HG03457 (cell line): Measurements from ENCODE around the gene FEN1.

ENCODE experiments used
- ATAC-seq: cut with Tn5 transposase; IDR thresholded peaks from one replicate; pipeline ENCODE4 v1.9.1; 2021; ENCODE audit warnings: moderate number of reproducible peaks; ENCODE audit not compliant: unreplicated experiment

The FEN1 gene

DNA sequence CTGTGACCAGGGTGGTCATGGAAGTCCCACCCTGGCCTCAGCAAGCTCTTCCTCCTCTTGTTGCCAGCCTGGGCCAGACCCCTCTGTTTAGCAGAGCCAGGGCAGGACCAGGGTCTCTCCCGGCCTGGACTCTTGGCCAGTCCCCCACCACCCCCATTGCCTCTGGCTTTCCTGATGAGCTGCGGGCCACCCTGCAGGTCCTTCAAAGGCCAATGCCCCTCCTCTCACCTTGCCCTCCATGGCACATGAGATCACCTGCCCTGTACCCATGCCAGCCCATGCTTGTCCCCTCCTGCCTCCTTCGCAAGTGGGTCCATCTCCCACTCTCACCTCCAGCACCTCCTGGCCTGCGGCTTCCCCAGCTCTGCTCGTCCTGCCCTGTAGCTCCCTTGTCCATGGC lies 45.8 kb downstream of the FEN1 start:
- ATAC-seq = no peak

DNA sequence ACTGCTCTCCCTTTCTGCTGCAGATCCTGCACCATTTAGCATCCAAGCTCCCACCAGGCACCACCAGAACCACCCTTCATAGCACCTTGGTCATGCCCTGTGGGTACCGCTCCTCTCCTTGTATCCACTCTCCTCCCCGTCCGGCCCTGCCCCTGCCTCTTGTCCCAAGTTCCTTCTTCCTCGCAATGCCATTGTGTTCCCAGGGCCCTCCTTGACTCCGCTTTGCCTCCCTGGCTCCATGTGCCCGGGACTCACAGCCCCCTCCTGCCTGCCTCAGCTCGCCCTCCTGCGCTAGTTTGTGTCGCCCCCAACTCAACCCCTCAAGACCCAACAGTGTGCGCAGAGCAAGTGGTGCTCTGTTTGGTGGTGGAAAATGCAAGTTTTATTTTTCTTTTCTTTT lies 46.2 kb downstream of the FEN1 start:
- no peak for ATAC-seq

DNA sequence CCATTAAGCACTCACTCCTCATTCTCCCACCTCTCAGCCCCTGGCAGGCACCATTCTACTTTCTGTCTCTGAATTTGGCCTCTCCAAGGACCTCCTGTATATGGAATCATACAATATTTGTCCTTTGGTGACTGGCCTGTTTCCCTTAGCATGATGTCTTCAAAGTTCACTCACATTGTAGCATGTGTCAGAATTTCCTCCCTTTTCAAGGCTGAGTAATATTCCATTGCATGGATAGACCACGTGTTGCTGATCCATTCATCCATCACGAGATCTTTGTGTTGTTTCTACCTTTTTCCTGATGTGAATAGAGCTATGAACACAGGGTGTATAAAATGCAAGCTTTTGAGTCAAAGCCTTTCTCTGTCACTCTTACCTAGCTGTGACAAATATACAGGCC lies 47.0 kb downstream of the FEN1 start:
- ATAC-seq = no peak

DNA sequence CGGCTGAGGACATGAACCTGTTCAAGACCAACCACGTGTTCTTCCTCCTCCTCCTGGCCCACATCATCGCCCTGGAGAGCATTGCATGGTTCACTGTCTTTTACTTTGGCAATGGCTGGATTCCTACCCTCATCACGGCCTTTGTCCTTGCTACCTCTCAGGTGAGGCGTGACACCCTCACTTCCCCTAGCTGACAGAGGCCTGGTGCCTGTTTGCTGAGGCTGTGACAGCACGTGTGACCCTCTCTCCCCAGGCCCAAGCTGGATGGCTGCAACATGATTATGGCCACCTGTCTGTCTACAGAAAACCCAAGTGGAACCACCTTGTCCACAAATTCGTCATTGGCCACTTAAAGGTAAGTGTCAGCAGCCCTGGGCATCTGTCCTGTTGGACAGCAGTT lies 47.7 kb downstream of the FEN1 start:
- no peak for ATAC-seq

DNA sequence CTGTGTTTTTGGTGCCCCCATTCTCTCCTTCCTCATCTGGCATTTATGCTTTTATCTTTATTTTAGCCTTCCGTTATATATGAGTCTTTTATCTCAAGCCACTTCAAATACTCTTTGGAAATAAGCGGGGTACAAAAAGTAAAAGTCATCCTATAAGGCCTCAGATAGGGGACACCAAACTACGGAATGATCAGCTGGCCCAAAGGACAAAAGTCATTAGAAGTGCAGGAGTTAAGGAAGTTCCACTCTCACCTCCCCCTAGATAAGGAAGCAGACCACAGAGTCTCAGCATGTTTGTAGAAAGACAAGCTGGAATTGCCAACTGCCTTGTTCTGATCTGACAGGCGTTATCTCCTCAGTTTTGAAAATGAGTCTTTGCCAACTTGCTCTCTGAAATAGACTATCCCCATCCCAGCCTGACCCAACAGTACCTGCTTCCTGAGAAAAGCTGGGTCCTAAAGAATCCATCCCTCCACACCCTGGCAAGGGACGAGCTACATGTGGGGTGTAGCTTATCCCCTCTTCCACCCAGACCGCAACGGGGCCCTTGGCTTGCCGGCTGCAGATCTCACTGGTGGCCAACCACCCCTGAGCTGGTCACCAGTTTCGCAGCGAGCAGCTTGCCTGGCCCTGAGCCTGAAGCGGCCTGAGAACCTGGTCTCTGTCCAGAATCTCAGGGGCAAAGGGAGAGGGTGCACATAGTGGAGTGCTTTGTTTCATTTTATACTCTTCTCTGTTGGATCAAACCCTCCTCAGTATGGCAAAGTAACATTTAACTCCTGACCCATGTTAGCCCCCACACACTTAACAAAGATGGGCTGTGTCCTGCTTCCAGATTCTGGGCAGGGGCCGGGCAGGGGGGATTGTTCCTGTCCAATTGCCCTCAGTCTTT lies 49.2 kb downstream of the FEN1 start:
- ATAC-seq = no peak

DNA sequence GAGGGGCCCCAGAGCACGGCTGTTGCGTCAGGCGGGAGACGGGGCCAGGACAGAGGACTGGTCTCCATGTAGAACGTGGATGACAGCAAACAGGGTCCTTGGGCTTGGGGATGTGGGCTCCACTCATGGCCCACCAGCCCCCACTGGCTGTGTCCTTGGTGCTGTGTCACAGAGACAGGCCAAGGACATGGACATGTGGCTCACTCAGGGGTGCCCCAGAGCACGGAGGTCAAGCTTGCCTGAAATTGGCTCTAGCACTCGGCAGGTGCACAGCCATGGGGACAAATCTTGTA lies 49.8 kb downstream of the FEN1 start:
- no peak for ATAC-seq

DNA sequence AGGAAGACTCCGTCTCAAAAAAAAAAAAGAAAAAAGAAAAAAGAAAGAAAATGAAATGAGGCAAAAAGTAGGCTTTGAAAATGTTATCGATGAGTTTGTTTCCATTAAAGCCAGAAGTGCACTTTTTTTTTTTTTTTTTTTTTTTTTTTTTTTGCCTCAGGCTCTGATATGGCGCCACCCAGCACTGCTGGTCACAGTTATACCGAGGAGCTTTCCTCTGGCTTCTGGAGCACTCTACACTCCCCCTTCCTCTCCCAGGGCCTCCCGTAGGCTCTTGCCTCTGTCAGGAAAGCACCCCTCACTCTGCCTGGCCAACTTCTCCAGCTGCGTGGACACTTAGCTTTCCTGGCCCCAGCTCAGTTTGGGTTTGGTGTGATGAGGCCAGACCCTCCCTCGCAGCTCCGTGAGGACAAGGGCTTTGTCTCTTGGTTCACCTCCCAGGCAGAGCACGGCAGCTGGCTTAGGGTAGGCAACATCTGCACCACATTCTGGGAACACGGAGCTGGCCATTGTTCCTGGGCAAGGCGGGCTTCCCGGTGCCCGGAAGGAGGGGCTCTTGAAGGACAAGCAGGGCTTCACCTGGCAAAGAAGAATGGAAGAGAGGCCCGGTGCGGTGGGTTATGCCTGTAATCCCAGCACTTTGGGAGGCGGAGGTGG lies 52.3 kb downstream of the FEN1 start:
- ATAC-seq = no peak

DNA sequence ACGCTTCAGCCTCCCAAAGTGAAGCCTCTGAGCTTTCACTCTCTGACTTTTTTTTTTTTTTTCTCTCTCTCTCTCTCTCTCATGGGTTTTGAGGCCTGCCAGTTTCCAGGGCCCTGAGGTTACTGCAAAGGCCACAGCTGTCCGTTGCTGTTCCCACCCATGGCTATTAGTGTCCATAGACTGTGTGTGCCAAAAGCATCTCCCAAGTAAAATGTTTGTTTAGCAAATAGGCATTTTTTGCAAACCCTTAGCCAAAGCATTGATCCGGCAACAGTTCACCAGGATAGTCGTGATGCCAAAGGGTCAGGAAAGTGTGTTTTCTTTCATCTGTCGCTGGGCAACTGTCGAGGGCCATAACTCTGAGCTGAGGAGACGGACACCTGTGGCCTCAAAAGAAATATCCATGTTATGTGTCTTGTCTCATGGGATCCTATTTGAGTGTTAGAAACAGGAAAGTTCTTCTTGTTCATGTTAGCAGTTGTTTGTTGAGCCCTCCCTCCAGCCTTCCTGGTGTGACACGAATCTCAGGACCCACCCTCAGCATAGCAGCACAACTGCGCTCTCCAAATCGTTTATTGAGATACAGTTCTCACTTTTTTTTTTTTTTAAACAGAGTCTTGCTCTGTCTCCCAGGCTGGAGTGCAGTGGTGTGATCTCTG lies 53.8 kb downstream of the FEN1 start:
- ATAC-seq = no peak
